Measurements from ENCODE around the gene KCTD3.

KCTD3 gene

GRCh38 chr1:215566556-215567490 lies at the start of gene KCTD3:
Gene KCTD3 (plus strand): TSS chr1:215567304. CDS start chr1:215567686, 382 bp downstream.
- peak; percentile 91 for DNase-seq (ENCODE audit: low spot score)

DNA sequence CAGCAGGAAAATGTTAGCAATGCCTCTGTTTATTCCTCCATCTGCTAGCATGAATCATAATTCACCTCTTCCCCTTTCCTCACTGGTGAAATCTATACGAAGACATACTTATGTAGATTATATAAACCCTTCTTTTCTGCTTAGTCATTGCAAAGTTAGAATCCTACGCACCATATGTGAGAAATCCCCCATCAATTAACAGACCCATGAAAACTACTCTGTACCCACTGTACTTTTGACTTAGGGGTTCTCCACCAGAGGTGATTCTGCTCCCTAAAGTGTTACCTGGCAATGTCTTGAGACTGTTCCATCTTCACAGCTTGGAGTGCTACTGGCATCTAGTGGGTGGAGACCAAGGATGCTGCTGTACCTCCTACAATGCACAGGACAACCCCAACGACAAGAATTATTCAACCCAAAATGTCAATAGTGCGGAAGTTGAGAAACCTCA lies 49.6 kb upstream of the KCTD3 start:
- no peak for DNase-seq (ENCODE audit: low spot score)

DNA sequence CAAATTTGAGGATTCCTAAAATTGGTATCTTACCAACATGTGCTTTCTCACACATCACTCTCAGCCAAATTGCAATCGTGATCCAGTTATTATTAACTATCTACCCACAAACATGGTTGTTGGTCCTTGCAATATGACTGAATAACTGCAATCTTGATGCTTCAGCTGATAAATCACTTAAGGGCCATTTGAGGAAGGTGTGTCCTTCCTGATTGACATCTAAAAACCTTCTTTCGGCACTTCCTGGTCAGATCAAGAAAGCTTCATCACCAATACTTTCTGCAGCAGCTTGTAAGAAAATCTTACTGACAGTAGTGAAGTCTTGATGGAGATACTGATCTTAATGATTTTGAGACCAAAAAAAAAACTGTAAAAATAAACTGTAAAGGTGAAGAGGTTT lies 48.5 kb upstream of the KCTD3 start:
- DNase-seq (ENCODE audit: low spot score): no peak

GRCh38 chr1:215521279-215521678 lies 45.8 kb upstream of the KCTD3 start:
- DNase-seq (ENCODE audit: low spot score): no peak

DNA sequence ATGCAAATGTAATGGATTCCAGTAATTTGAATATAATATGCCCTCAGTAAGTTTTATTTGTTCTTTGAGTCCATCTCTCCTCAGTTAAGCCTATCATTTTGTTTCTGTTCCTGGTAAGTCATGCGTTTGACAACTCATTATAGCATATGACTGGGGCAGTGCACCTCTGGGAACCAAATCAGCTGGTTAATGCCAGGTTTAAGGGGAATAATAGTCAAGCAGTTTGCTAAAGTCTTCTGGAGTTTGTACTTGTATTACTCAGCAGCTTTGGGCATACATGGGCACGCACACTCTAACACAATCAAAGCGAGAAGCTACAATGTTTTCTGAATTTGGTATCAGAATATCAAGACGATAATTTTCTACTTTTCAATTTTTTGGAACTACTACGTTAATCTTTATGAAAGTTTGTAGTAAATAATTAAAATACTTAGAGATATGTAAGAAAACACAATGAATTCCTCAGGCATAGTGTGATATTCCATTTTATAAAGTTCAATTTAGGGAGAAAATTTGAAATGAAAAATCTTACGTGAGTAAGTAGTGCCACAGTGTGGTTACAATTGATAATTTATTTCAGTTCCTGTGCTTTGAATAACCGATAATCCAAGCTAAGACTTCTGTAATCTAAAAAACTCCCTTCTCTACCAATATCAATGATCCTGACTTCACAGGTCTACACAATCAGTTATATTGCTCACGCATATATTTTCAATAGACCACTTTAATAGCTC lies 43.8 kb upstream of the KCTD3 start:
- no peak for DNase-seq (ENCODE audit: low spot score)

- DNase-seq (ENCODE audit: low spot score): no peak
Observed at GRCh38 chr1:215523906-215524305, 43.2 kb upstream of the KCTD3 start.

GRCh38 chr1:215526147-215526845 lies 40.8 kb upstream of the KCTD3 start:
- DNase-seq (ENCODE audit: low spot score): no peak

GRCh38 chr1:215526846-215527151 lies 40.3 kb upstream of the KCTD3 start:
- DNase-seq (ENCODE audit: low spot score): no peak

- DNase-seq (ENCODE audit: low spot score): no peak
Observed at GRCh38 chr1:215529111-215529510, 38.0 kb upstream of the KCTD3 start.

DNA sequence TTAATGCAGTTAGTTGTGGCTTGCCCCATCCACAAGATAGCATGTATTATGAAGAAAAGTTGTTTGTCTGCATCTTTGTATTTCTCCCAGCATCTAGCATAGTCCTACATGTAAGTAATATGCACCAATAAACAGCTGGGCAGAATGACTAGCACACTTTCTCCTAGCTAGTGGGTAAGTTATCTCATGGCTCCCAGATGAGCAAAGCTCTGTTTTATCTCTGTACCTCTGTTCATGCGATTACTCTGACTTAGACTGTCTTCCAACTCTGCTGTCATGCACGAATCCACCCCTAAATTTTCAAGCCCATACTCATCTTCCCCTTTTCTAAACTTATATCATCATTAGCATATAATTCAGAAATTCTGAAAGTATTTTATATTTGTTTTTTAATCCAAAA lies 37.5 kb upstream of the KCTD3 start:
- no peak for DNase-seq (ENCODE audit: low spot score)

GRCh38 chr1:215530401-215530984 lies 36.6 kb upstream of the KCTD3 start:
- DNase-seq (ENCODE audit: low spot score): no peak

GRCh38 chr1:215539803-215540570 lies 27.1 kb upstream of the KCTD3 start:
- DNase-seq (ENCODE audit: low spot score): no peak

- no peak for DNase-seq (ENCODE audit: low spot score)
Observed at GRCh38 chr1:215542301-215542700, 24.8 kb upstream of the KCTD3 start.

DNA sequence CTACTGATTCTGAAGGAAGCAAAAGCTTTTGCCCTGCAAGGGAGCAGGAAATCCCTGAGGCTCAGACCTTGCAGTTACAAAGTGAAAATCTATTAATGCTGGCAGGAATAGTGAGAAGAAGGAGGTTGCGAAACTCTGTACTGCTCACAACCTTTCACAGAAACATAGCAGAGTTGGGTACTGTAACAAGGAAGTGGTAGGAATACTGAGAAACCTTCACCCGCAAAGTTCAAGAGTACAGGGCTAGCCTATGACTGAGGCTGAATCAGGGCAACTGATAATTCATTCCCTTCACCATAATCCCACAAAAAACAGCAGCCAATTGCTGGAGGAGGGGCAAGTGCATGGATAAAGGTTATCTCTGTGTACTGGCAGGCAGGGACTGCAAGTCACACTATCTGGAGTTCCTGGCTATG lies 23.9 kb upstream of the KCTD3 start:
- DNase-seq (ENCODE audit: low spot score): no peak

GRCh38 chr1:215543806-215544205 lies 23.3 kb upstream of the KCTD3 start:
- DNase-seq (ENCODE audit: low spot score): no peak

DNA sequence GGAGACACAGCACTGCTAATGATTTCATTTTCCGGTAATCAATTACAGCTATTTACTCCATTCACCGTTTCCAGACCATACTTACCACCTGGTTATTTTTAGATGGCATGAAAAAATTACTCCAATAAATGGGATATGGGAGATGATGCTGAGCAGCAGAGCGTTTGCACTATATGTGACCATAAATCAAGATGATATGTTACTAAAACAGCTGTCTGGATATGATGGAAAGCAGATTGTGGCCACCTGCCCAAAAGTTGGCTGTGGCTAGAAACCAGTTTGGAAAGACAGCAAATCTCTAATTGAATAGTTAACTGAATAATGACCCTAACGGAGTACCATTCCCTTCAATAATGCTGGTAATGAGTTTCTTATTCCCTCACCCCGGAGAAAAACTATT lies 22.5 kb upstream of the KCTD3 start:
- no peak for DNase-seq (ENCODE audit: low spot score)

DNA sequence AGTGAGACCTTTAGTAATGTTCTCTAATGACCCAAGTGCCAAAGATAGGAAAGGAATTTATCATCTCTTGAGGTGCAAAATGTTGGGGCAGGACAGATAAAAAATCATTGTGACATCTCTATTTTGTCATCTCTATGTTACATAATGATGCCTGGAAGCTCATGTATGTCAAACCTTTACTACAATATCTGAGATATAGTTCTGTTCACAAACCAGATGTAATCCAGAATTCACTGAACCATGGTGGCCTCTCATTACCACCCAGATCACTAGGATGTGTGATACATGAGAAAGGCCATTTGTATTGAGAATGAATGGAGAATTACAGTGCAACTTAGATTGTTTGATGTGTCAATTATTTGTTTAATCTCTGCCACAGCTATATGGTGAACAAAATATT lies 22.0 kb upstream of the KCTD3 start:
- DNase-seq (ENCODE audit: low spot score): no peak

GRCh38 chr1:215547011-215547410 lies 20.1 kb upstream of the KCTD3 start:
- DNase-seq (ENCODE audit: low spot score): no peak

DNA sequence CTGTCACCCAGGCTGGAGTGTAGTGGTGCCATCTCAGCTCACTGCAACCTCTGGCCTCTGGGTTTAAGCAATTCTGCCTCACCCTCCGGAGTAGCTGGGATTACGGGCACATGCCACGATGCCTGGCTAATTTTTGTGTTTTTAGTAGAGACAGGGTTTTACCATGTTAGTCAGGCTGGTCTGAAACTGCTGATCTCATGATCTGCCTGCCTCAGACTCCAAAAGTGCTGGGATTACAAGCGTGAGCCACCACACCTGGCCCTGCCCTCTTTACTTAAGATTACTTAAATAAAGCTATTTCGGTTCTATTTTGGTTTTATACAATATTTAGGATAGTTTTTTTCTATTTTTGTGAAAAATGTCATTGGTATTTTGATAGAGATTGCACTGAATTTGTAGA lies 15.3 kb upstream of the KCTD3 start:
- DNase-seq (ENCODE audit: low spot score): no peak

DNA sequence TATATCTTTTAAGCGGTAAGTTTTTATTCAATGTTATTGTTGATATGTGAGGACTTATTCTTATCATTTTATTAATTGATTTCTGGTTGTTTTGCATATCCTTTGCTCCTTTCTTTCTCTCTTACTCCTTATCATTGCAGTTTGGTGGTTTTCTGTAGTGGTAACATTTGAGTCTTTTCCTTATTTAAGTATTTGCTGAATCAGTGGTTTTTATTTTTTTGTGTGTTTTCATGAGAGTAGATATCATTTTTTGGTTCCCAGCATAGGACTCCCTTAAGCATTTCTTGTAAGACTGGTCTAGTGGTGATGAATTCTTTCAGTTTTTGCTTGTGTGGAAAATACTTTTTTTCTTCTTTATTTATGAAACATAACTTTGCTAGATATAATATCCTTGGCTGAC lies 12.2 kb upstream of the KCTD3 start:
- no peak for DNase-seq (ENCODE audit: low spot score)

- no peak for DNase-seq (ENCODE audit: low spot score)
Observed at GRCh38 chr1:215555531-215555930, 11.6 kb upstream of the KCTD3 start.

DNA sequence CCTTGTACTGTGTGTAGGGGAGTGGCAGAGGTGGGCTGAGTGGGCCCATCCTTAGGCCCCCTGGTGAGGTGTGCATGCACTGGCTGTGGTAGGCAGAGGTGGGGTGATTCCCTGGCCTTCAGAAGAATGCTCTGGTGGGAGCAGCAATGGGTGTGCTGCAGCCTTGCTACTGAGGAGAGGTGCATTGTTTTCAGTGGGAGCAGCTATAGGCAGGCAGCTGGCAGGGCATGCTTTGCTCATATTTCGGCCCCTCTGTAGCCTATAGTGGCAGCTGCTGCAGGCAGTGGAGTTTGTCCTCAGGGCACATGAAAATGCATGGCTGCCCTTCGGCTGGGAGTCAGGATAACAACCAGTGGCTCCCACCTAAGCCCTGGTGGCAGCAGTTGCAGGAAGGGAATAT lies 10.1 kb upstream of the KCTD3 start:
- DNase-seq (ENCODE audit: low spot score): no peak

Measured in ecto neural progenitor cell (in vitro differentiated cells).